Body of pancreas (tissue), 4 donors: ENCODE results near the gene MAP2K1. TPM values are rescaled to one million over a fixed set of nuclear protein-coding genes. Genes with fewer than 3 reads are reported as not detected.
A peak's percentile ranks its signal among the peaks of the same experiment; 100 is the strongest.
"Not testable (repeated sequence)": the region's sequence is repeated elsewhere in the genome, so short reads cannot be mapped to it uniquely, and the experiment has no call there.

Experiments
- ATAC-seq: fragments of 150-250 bp; one replicate; pipeline ENCODE4 v1.9.1; 2016
- DNase-seq, 4 donors: peaks; one replicate each; pipeline ENCODE4 v3.0.0-alpha.2; 2019
- H3K27ac ChIP-seq, 4 donors: fragments of 200-600 bp; sonication (generic); 1 replicate in 3 of 4; 2 replicates in 1 of 4; pipeline versions ENCODE4 v1.5.1 to v1.6.1; 2016 to 2019; ENCODE audit warnings: mild to moderate bottlenecking in 1 of 4, mixed read lengths in 1 of 4, moderate library complexity in 1 of 4
- H3K27me3 ChIP-seq, 2 donors: fragments of 200-600 bp; sonication (generic); one replicate each; pipeline ENCODE4 v1.6.0; 2016; ENCODE audit warnings: mild to moderate bottlenecking in 1 of 2
- H3K36me3 ChIP-seq, 2 donors: fragments of 200-600 bp; sonication (generic); replicated peaks in 1 of 2; 2 replicates each; pipeline ENCODE4 v1.5.1; 2016; ENCODE audit warnings: low read depth in 2 of 2; ENCODE audit not compliant: insufficient read depth in 1 of 2
- H3K4me1 ChIP-seq: fragments of 200-600 bp; sonication (generic); one replicate; pipeline ENCODE4 v1.6.0; 2016
- H3K4me3 ChIP-seq, 2 donors: fragments of 200-600 bp; sonication (generic); 1 replicate in 1 of 2; 2 replicates in 1 of 2; pipeline ENCODE4 v1.5.1; 2016 to 2019
- H3K9me3 ChIP-seq, 3 donors: fragments of 200-600 bp; sonication (generic); 1 replicate in 2 of 3; 2 replicates in 1 of 3; pipeline ENCODE4 v1.5.1; 2016
- CTCF ChIP-seq, 7 experiments: fragments of 450-650 bp in 4 of 7; fragments of 200-600 bp in 3 of 7; sonication (generic) in 3 of 7; IDR thresholded peaks; one replicate each; pipeline ENCODE4 v1.5.1; 2016 to 2019; ENCODE audit warnings: antibody characterized with exemption in 7 of 7
- POLR2A ChIP-seq, 3 donors: fragments of 450-650 bp; IDR thresholded peaks; one replicate each; pipeline ENCODE4 v1.6.1; 2016; ENCODE audit warnings: antibody characterized with exemption in 3 of 3, mild to moderate bottlenecking in 2 of 3
- WGBS, 2 donors: methylation state at CpG; one replicate each; pipeline ENCODE4 v1.1.5; 2017; 5-methylcytosine and 5-hydroxymethylcytosine counted together
- intact Hi-C: fragments of 100-400 bp; cut with DNase I; formaldehyde crosslinking; loops from one replicate; pipeline ENCODE4 v1.15.1; 2023
- total RNA-seq, 2 donors: library from RNA; depleted of rRNA; stranded (reverse); fragments of >200 nt; gene quantifications; one replicate each; pipeline ENCODE4 v1.1.0, GENCODE V29; 2016

Gene MAP2K1
- total RNA-seq, 2 donors from 2014 or later: 25.2 to 29.0 TPM

- Histone ChIP-seq H3K27me3 (no peaks in the 10 kb centered on the region), H3K36me3 (no peaks in the 10 kb centered on the region), H3K9me3 (peaks cover 0 to 8% (median 0%) of the 10 kb centered on the region in 3 donors), H3K4me3 (no peak overlapping the region), H3K27ac (no peak overlapping the region), H3K4me1 (no peaks in the 10 kb centered on the region)
- ATAC-seq (no peak), DNase-seq (no peak)
- no peak for TF ChIP-seq CTCF (IDR thresholded peaks at IDR 0.05)
- TF ChIP-seq POLR2A (IDR thresholded peaks at IDR 0.05): no peak
- WGBS, 2 donors: 92 to 94% methylated on average over 7 of the region's 7 CpGs
- intact Hi-C loops: no loop called here
These were observed 7.8 kb upstream of the MAP2K1 start for GRCh38 chr15:66378814-66379430.

- not testable (repeated sequence) for H3K36me3 ChIP-seq, DNase-seq, H3K27me3 ChIP-seq, H3K4me3 ChIP-seq, H3K27ac ChIP-seq, ATAC-seq, H3K9me3 ChIP-seq
- 94 to 96% methylated on average over 2 of the region's 2 CpGs for WGBS, 2 donors
- intact Hi-C loops: loop anchor here (10.0 kb wide), 1 partner anchor 113 kb away; the partner anchor contains the start of gene SNAPC5
- peaks cover 14% of the 10 kb centered on the region for H3K4me1 ChIP-seq
These were observed 5.3 kb upstream of the MAP2K1 start for GRCh38 chr15:66381376-66381775.

- Histone ChIP-seq H3K27ac (peak overlapping the region; percentile 82 to 95 (median 90)), H3K4me3 (peak overlapping the region; percentile 67 to 80), H3K36me3 (no peaks in the 10 kb centered on the region), H3K27me3 (no peaks in the 10 kb centered on the region), H3K9me3 (no peaks in the 10 kb centered on the region), H3K4me1 (peaks cover 29% of the 10 kb centered on the region)
- intact Hi-C loops: loop anchor here (10.0 kb wide), 1 partner anchor 107 kb away; the partner anchor contains the start of gene SNAPC5
- TF ChIP-seq CTCF (IDR thresholded peaks at IDR 0.05) (peak in 6 of 7 experiments; percentile 10 to 46 (median 32)), POLR2A (IDR thresholded peaks at IDR 0.05) (no peak)
- peak; percentile 66 to 75 (median 73) for DNase-seq
- ATAC-seq: peak; percentile 36
- WGBS, 2 donors: 0 to 1% methylated on average over 25 to 62 of the region's 62 CpGs
These were observed 691 bp downstream of the MAP2K1 start for GRCh38 chr15:66387163-66388042.

GRCh38 chr15:66388043-66388363 lies 1.3 kb downstream of the MAP2K1 start:
- peaks cover 29% of the 10 kb centered on the region for H3K4me1 ChIP-seq
- intact Hi-C loops: loop anchor here (10.0 kb wide), 1 partner anchor 107 kb away; the partner anchor contains the start of gene SNAPC5
- ATAC-seq: no peak
- no peak overlapping the region for H3K4me3 ChIP-seq
- no peak for DNase-seq
- 9 to 15% methylated on average over 3 of the region's 3 CpGs for WGBS, 2 donors
- H3K27ac ChIP-seq: peak overlapping the region in 3 of 4 donors; percentile 86 to 95 (median 94)
- H3K27me3 ChIP-seq: no peaks in the 10 kb centered on the region
- no peaks in the 10 kb centered on the region for H3K36me3 ChIP-seq
- H3K9me3 ChIP-seq: no peaks in the 10 kb centered on the region
- TF ChIP-seq CTCF (IDR thresholded peaks at IDR 0.05) (no peak), POLR2A (IDR thresholded peaks at IDR 0.05) (no peak)

GRCh38 chr15:66388576-66388975 lies 1.9 kb downstream of the MAP2K1 start:
- 50 to 71% methylated on average over 5 of the region's 5 CpGs for WGBS, 2 donors
- intact Hi-C loops: loop anchor here (10.0 kb wide), 1 partner anchor 106 kb away; the partner anchor contains the start of gene SNAPC5
- DNase-seq: no peak
- Histone ChIP-seq H3K27me3 (no peaks in the 10 kb centered on the region), H3K9me3 (no peaks in the 10 kb centered on the region), H3K27ac (no peak overlapping the region), H3K36me3 (no peaks in the 10 kb centered on the region), H3K4me3 (no peak overlapping the region), H3K4me1 (peaks cover 29% of the 10 kb centered on the region)
- ATAC-seq: no peak
- TF ChIP-seq CTCF (IDR thresholded peaks at IDR 0.05) (no peak), POLR2A (IDR thresholded peaks at IDR 0.05) (no peak)
